DMS79 (cell line): ENCODE results near the gene ZBTB18.

ENCODE experiments used
- DNase-seq: peaks from one replicate; lab custom pipeline; 2025; lab: John Stamatoyannopoulos, UW

Gene ZBTB18

GRCh38 chr1:244062156-244062725 is 11.2 kb downstream of the ZBTB18 start:
- DNase-seq, result no peak

GRCh38 chr1:244063498-244063897 is 12.4 kb downstream of the ZBTB18 start:
- no peak for DNase-seq

- DNase-seq, result no peak
Observed at GRCh38 chr1:244064621-244065020, 13.5 kb downstream of the ZBTB18 start.

DNA sequence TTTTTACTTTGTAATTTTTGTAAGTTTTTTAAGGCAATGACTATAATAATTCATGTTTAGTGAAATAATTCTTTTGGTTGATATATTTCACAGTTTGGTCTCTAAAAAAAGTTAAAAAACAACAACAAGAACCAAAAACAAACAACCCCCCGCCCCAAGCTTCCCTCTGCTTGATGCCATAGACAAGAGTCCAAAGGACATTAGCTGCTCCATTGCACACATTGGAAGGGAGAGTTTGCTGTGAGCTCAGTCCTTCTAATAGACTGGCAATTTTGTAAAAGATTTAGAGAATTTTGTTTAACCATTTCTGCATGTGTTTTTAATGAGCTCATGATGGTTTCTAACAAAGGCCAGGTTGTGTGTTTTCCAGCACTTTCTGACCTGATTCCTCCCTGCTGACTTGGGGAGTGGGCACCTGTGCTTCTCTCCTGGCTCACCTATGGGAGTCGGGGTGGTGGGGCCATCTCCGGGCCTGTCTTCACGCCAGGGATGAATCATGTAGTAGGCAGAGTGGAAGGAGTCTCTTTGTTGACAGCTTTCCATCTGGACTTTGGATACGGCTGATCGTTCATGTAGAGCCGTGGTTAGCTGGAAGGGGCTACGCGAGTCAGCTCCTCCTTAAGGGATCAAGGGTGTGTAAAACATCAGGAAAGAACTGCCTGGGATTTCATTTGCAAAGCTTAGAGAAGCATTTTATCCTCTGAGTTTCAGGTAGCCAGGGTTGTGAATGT is 14.1 kb downstream of the ZBTB18 start:
- DNase-seq, result no peak

DNA sequence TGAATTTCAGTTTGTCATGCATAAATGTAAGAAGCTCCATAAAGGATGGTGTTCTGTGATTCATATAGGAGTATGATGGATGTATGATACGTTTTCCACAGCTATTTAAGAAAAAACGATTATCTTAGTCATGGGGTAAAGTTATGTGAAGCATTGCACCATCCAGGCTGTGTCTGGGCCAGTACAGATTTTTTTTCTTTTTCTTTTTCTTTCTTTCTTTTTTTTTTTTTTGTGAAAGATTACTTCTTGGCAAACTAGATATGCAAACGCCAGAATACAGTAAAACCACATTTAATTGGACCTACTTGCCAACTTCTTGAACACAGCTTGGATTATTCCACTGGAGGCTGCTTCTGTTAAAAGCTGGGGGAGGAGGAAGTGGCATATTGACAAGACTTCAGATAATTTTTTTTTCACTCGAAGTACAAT is 14.9 kb downstream of the ZBTB18 start:
- no peak for DNase-seq

GRCh38 chr1:244066954-244067716 is 16.1 kb downstream of the ZBTB18 start:
- no peak for DNase-seq

DNA sequence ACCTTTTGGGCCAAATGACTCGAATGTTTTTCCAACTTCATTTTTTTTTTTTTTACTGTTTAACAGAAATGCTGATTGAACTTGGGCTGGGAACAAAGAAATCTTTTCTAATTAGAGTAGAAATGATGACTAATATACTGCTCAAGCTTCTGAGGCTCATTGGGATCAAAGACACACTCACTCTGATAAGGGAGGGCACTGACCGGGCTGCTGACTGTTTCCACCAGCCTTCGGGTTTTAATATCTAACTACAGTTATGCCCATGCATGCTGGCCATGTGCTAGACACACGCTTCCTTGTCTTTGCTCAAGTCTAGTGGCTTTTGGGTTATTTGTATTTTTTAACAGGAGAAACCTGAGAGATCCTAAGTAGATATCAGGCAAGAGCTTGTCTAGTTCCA is 16.8 kb downstream of the ZBTB18 start:
- no peak for DNase-seq

DNA sequence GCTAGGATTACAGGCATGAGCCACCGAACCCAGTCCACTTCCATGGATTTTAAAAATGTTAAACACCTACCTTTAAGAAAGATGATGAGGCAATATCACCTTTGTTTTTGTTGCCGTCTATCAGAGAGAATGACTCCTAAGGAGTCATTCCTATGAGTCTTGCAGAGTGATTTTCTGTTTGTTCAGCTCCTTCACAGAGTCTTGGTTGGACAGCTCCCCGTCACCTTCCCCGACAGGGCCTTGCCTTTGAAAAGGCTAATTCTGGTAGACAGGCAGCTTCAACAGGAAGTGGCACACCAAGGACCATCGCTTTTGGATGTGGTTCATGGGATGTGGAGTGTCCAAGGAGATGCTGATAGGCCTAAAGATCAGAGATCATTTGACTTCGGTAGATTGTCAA is 17.5 kb downstream of the ZBTB18 start:
- DNase-seq, result no peak

DNA sequence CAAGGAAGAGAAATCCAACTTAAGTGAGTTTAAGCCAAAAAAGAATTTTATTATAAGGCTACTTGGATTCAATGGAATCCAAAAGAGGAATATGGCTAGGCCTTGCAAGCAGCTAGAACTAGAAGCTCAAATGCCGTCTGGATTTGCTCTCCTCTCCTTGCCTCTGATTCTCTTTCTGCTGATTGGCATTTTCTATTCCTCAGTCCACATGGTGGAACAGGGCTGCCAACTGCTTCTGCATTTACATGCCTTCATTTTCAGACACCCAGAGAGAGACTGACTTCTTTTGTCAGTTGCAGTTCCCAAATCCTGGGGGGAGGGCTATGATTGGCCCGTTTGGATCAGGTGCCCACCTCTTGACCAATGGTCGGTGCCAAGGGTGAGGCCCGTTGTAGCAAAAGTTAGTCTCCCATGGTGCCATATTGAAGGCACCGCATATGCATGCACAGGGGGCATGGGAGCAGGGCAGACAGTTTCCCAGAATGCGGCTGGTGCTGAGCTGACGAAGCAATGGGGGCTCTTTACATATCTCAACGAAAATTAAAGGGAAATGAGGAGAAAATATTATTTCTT is 18.3 kb downstream of the ZBTB18 start:
- DNase-seq, result no peak

GRCh38 chr1:244074559-244075171 is 23.6 kb downstream of the ZBTB18 start:
- no peak for DNase-seq

- DNase-seq, result no peak
Observed at GRCh38 chr1:244075247-244075722, 24.2 kb downstream of the ZBTB18 start.

- no peak for DNase-seq
Observed at GRCh38 chr1:244076740-244077139, 25.7 kb downstream of the ZBTB18 start.

GRCh38 chr1:244077473-244078220 is 26.6 kb downstream of the ZBTB18 start:
- DNase-seq, result no peak

GRCh38 chr1:244080343-244080929 is 29.4 kb downstream of the ZBTB18 start:
- no peak for DNase-seq

GRCh38 chr1:244082969-244083368 is 31.9 kb downstream of the ZBTB18 start:
- no peak for DNase-seq

DNA sequence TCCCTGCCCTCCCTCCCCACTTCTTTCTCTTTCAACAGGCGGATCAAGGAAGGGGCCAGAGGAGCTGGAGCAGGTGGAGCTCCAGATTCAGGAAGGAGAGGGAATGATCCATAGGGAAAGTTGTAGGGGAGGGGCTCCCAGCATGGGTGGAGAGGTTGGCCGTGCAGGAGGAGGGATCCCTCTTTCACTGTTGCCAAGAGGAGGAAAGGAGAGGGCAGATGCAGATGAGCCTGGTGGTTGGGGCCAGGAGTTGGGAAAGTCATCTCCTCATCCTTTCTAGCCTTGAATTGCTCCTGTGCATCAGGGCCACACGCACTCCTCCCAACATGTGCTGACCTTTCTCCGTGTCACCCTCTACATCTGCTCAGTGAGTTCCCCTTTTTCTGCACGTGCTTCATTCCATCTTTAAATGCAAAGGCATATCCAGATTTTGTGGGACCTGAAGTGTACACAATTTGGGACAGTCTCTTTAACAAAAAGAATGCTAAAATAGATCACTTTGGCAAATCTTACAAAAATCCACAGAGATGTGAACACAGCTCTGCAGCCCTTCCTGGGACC is 32.4 kb downstream of the ZBTB18 start:
- no peak for DNase-seq

DNA sequence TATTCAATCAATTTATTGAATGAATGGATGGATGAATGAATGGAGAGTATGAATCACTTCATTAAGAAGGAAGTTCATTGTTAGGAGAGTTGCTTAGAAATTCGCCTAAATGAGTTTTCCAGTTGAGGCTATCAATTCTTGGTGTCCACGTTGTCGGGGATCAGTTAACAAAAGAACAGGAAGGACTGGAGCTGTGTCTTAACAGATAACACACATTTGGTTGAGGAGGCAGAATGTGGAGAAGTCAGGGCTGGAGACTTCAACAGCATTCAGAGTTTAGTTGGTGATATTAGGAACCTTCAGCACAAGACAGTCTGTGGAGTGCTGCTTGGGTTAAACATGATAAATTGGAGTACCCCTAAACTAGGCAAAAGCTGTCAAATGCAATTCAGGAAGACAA is 33.7 kb downstream of the ZBTB18 start:
- no peak for DNase-seq

DNA sequence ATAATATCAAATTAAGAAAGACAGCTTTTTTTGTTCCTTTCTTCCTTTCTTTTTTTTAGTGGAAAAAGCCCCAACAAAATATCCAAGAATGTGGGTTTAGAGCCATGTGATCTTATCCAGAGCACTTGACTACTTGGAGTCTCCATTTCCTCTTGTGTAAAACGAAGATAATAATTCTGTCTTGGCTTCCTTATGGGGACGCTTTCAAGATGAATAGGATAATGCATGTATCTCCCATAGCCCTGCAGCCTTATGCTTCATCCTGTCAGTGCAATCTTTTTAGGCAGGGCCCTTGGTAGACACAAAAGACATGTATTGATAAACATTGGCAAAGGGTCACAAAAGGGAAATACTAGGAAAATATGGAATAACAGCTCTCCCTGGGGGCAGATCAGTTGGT is 34.8 kb downstream of the ZBTB18 start:
- DNase-seq, result no peak

DNA sequence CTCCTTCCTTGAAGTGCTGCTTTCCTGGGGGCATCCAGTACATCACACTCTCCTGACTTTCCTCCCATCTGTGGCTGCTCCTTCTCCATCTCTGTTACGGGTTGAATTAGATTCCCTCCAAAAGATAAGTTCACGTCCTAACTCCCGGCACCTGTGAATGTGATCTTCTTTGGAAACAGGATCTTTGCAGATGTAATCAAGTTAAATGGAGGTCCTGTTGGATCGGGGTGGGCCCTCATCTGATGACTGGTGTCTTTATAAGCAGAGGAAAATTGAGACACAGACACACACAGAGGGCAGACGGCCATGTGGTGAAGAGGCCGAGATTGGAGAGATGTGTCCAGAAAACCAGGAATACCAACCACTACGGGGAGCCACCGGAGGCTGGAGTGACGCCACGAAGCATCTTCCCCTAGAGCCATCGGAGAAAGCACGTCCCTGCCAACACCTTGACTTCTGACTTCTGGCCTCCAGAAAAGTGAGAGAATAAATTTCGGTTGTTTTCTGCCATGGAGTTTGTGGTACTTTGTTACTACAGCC is 36.0 kb downstream of the ZBTB18 start:
- no peak for DNase-seq

- no peak for DNase-seq
Observed at GRCh38 chr1:244087611-244088010, 36.5 kb downstream of the ZBTB18 start.

DNA sequence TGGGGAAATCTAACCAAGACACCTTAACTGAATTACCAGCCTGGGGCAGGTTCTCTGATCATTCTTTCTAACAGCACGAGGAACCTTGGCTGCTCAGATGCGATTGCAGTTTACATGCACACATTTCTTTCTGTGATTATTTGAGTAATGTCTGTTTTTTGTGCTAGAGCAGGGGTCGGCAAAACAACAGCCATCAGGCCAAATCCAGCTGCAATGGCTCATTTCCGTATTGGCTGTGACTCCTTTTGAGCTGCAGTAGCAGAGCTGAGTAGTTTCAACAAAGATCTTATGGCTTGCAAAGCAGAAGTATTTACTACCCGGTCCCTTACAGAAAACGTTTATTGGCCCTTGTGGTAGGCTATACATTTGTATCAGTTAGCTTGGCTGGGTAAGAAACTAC is 37.1 kb downstream of the ZBTB18 start:
- DNase-seq, result no peak
